ENCODE measurements around the gene EPS8L2.

- TF ChIP-seq CTCF (conservative IDR thresholded peaks at IDR 0.05; ENCODE audit: low read depth, low read length) (no peak), EZH2 (IDR thresholded peaks at IDR 0.05; ENCODE audit: borderline replicate concordance, low read depth, low read length, poor library complexity, severe bottlenecking) (no peak)
Observed at GRCh38 chr11:656866-657265, 49.2 kb upstream of the EPS8L2 start.

Data from A673 (cell line).